Adipose tissue (tissue), 3 donors: Measurements from ENCODE around the gene MYRF. TPM values are rescaled to one million over a fixed set of nuclear protein-coding genes. Genes with fewer than 3 reads are reported as not detected.

Experiments used
- H3K27ac ChIP-seq: one replicate; pipeline ENCODE4 v1.5.1; 2013; ENCODE audit warnings: low read depth, low read length
- WGBS, 3 donors: extraction: QIAGEN DNeasy Blood & Tissue Kit; methylation state at CpG; one replicate each; pipeline ENCODE4 v1.1.7; 2013; 5-methylcytosine and 5-hydroxymethylcytosine counted together
- polyA plus RNA-seq, 3 donors: library from polyadenylated mRNA; stranded (reverse); fragments of 200-250 nt; gene quantifications; one replicate each; pipeline ENCODE4 v1.2.3, GENCODE V29; 2013
- donor health status: healthy with polysubstance abuse.
- donor health status: Bipolar disorder and iron deficiency.
- donor health status: healthy.

MYRF gene
- polyA plus RNA-seq, 3 donors = 4.0 to 13.4 (median 7.5) TPM

- WGBS, 3 donors = 90 to 94% (median 92%) methylated on average over 14 of the region's 14 CpGs
- no peak overlapping the region for H3K27ac ChIP-seq
Observed at GRCh38 chr11:61734767-61735166, 17.7 kb upstream of the MYRF start.

- no peak overlapping the region for H3K27ac ChIP-seq
- 89 to 94% (median 90%) methylated on average over 16 to 17 of the region's 17 CpGs for WGBS, 3 donors
Observed at GRCh38 chr11:61735391-61735790, 17.0 kb upstream of the MYRF start.

GRCh38 chr11:61736310-61736709 is 16.1 kb upstream of the MYRF start:
- 82 to 87% (median 85%) methylated on average over 5 of the region's 5 CpGs for WGBS, 3 donors
- H3K27ac ChIP-seq = no peak overlapping the region

GRCh38 chr11:61737131-61737530 is 15.3 kb upstream of the MYRF start:
- WGBS, 3 donors = 83 to 93% (median 93%) methylated on average over 12 of the region's 12 CpGs
- H3K27ac ChIP-seq = no peak overlapping the region

- no peak overlapping the region for H3K27ac ChIP-seq
- 81 to 90% (median 88%) methylated on average over 21 to 23 of the region's 23 CpGs for WGBS, 3 donors
Observed at GRCh38 chr11:61737636-61738386, 14.6 kb upstream of the MYRF start.

GRCh38 chr11:61738776-61739175 is 13.7 kb upstream of the MYRF start:
- H3K27ac ChIP-seq = no peak overlapping the region
- WGBS, 3 donors = 80 to 95% (median 83%) methylated on average over 3 to 7 of the region's 7 CpGs

- 91 to 94% (median 94%) methylated on average over 15 of the region's 15 CpGs for WGBS, 3 donors
- no peak overlapping the region for H3K27ac ChIP-seq
Observed at GRCh38 chr11:61739413-61739812, 13.0 kb upstream of the MYRF start.

- H3K27ac ChIP-seq = no peak overlapping the region
- WGBS, 3 donors = 60 to 79% (median 78%) methylated on average over 5 to 7 of the region's 7 CpGs
Observed at GRCh38 chr11:61739966-61740365, 12.5 kb upstream of the MYRF start.

- 41 to 82% (median 47%) methylated on average over 7 of the region's 7 CpGs for WGBS, 3 donors
- no peak overlapping the region for H3K27ac ChIP-seq
Observed at GRCh38 chr11:61742391-61742790, 10.0 kb upstream of the MYRF start.

GRCh38 chr11:61743486-61744095 is 8.8 kb upstream of the MYRF start:
- no peak overlapping the region for H3K27ac ChIP-seq
- 92 to 94% (median 92%) methylated on average over 42 of the region's 42 CpGs for WGBS, 3 donors

GRCh38 chr11:61744181-61744580 is 8.3 kb upstream of the MYRF start:
- 91 to 93% (median 93%) methylated on average over 20 of the region's 20 CpGs for WGBS, 3 donors

GRCh38 chr11:61744609-61745156 is 7.8 kb upstream of the MYRF start:
- 84 to 93% (median 90%) methylated on average over 10 of the region's 10 CpGs for WGBS, 3 donors
- no peak overlapping the region for H3K27ac ChIP-seq

More at GRCh38 chr11:61744181-61744580, 8.3 kb upstream of the MYRF start:
- no peak overlapping the region for H3K27ac ChIP-seq

- 70 to 79% (median 70%) methylated on average over 15 of the region's 15 CpGs for WGBS, 3 donors
Observed at GRCh38 chr11:61745781-61746441, 6.5 kb upstream of the MYRF start.

GRCh38 chr11:61746442-61747191 is 5.8 kb upstream of the MYRF start:
- 76 to 82% (median 80%) methylated on average over 19 of the region's 19 CpGs for WGBS, 3 donors
- H3K27ac ChIP-seq = no peak overlapping the region

More at GRCh38 chr11:61745781-61746441, 6.5 kb upstream of the MYRF start:
- no peak overlapping the region for H3K27ac ChIP-seq

- WGBS, 3 donors = 55 to 62% (median 59%) methylated on average over 19 of the region's 19 CpGs
- no peak overlapping the region for H3K27ac ChIP-seq
Observed at GRCh38 chr11:61747192-61747966, 5.1 kb upstream of the MYRF start.

- 25 to 50% (median 31%) methylated on average over 3 of the region's 3 CpGs for WGBS, 3 donors
- no peak overlapping the region for H3K27ac ChIP-seq
Observed at GRCh38 chr11:61747967-61748285, 4.5 kb upstream of the MYRF start.

- no peak overlapping the region for H3K27ac ChIP-seq
- 62 to 69% (median 68%) methylated on average over 17 to 21 of the region's 21 CpGs for WGBS, 3 donors
Observed at GRCh38 chr11:61749591-61750217, 2.7 kb upstream of the MYRF start.
